HepG2 (cell line): Measurements from ENCODE around the gene ADAMTS18.

Experiments used
- ESRRA ChIP-seq: sonication (generic); formaldehyde crosslinking; IDR thresholded peaks from 2 replicates; pipeline ENCODE4 v1.5.1; 2020; ENCODE audit warnings: mild to moderate bottlenecking, low read depth, missing genetic modification reagents
- KLF11 ChIP-seq: IDR thresholded peaks from 2 replicates; pipeline ENCODE4 v1.6.1; 2016; ENCODE audit warnings: missing compliant biosample characterization
- MAX ChIP-seq: IDR thresholded peaks from 2 replicates; pipeline ENCODE4 v1.6.1; 2012; ENCODE audit warnings: inconsistent platforms
- POLR2A ChIP-seq, 2 experiments: IDR thresholded peaks; 2 replicates each; pipeline ENCODE4 v1.6.1; 2011; ENCODE audit warnings: low read depth in 2 of 2, low read length in 2 of 2, mild to moderate bottlenecking in 1 of 2, moderate library complexity in 1 of 2; ENCODE audit not compliant: insufficient read depth in 1 of 2
- SETDB1 ChIP-seq: sonication (generic); formaldehyde crosslinking; IDR thresholded peaks from 2 replicates; pipeline ENCODE4 v1.5.1; 2020; ENCODE audit warnings: missing genetic modification reagents, mild to moderate bottlenecking, borderline replicate concordance
- ZBTB7A ChIP-seq: sonication (generic); formaldehyde crosslinking; IDR thresholded peaks from 2 replicates; pipeline ENCODE4 v1.8.0; 2022; ENCODE audit warnings: mild to moderate bottlenecking, missing genetic modification reagents
- ZNF558 ChIP-seq: sonication (generic); formaldehyde crosslinking; IDR thresholded peaks from 2 replicates; pipeline ENCODE4 v1.9.0; 2022; ENCODE audit warnings: mild to moderate bottlenecking, missing genetic modification reagents, borderline replicate concordance
- ZNF567 ChIP-seq: sonication (generic); formaldehyde crosslinking; IDR thresholded peaks from 2 replicates; pipeline ENCODE4 v1.8.1; 2023; ENCODE audit warnings: mild to moderate bottlenecking, missing genetic modification reagents, borderline replicate concordance

- TF ChIP-seq ESRRA (CRISPR knock-in tag), result no peak
- TF ChIP-seq POLR2A (IDR thresholded peaks at IDR 0.05; ENCODE audit: insufficient read depth in 1 of 2, low read depth in 2 of 2, low read length in 2 of 2), result no peak
- no peak for TF ChIP-seq ZNF567 (CRISPR knock-in tag)
- no peak for TF ChIP-seq ZNF558 (CRISPR knock-in tag)
- TF ChIP-seq KLF11 (CRISPR knock-in tag), result no peak
- no peak for TF ChIP-seq MAX
- no peak for TF ChIP-seq SETDB1
- TF ChIP-seq ZBTB7A (CRISPR knock-in tag), result no peak
Observed at GRCh38 chr16:77364770-77365169, 70.1 kb downstream of the ADAMTS18 start.
